Spleen (tissue), 7 donors: Measurements from ENCODE around the gene SNCG.

ENCODE experiments used
- CTCF ChIP-seq, 11 experiments: fragments of 200-600 bp in 7 of 11; fragments of 450-650 bp in 4 of 11; sonication (generic) in 4 of 11; IDR thresholded peaks in 8 of 11; conservative IDR thresholded peaks in 3 of 11; 1 replicate in 7 of 11; 2 replicates in 4 of 11; pipeline versions ENCODE4 v1.4.0 to v1.8.0; 2016 to 2021; ENCODE audit warnings: antibody characterized with exemption in 11 of 11, inconsistent platforms in 4 of 11, mild to moderate bottlenecking in 1 of 11
- POLR2A ChIP-seq, 3 donors: fragments of 450-650 bp; IDR thresholded peaks; one replicate each; pipeline ENCODE4 v1.5.1; 2017; ENCODE audit warnings: antibody characterized with exemption in 3 of 3, mild to moderate bottlenecking in 1 of 3
- donor health status: DM: no; HTN: no; CAD: no; lungs with moderate emphysema.
- donor health status: DM: no; HTN: no; CAD: no.
- donor health status: DM: no; HTN: no; CAD: no.

- no peak for TF ChIP-seq CTCF (IDR thresholded peaks at IDR 0.05 in 8 of 11, conservative IDR thresholded peaks at IDR 0.05 in 3 of 11)
- TF ChIP-seq POLR2A (IDR thresholded peaks at IDR 0.05) = no peak
Measured at GRCh38 chr10:86992456-86992855, 34.1 kb downstream of the SNCG start.
